Neuronal stem cell (in vitro differentiated cells): ENCODE data around the gene DCHS1.

Experiments used
- DNase-seq: peaks from one replicate; pipeline ENCODE4 v3.0.0-alpha.2; 2013; ENCODE audit warnings: low spot score
- H2AFZ ChIP-seq: one replicate; pipeline ENCODE4 v1.6.1; 2013; ENCODE audit warnings: mild to moderate bottlenecking, low read length, inconsistent platforms
- H2AK5ac ChIP-seq: 2 replicates; pipeline ENCODE4 v1.6.1; 2013; ENCODE audit warnings: low read depth, mild to moderate bottlenecking, inconsistent platforms, low read length, moderate library complexity, mixed read lengths
- H2BK120ac ChIP-seq: 2 replicates; pipeline ENCODE4 v1.6.1; 2013; ENCODE audit warnings: low read depth, mild to moderate bottlenecking, inconsistent platforms, low read length, moderate library complexity, mixed read lengths
- H2BK12ac ChIP-seq: one replicate; pipeline ENCODE4 v1.6.1; 2013; ENCODE audit warnings: low read length, inconsistent platforms
- H2BK15ac ChIP-seq: 2 replicates; pipeline ENCODE4 v1.6.1; 2013; ENCODE audit warnings: mild to moderate bottlenecking, low read length, inconsistent platforms, mixed read lengths
- H2BK5ac ChIP-seq: one replicate; pipeline ENCODE4 v1.6.1; 2013; ENCODE audit warnings: inconsistent platforms, mild to moderate bottlenecking, low read length, moderate library complexity
- H3K14ac ChIP-seq: one replicate; pipeline ENCODE4 v1.6.1; 2013; ENCODE audit warnings: low read length, inconsistent platforms
- H3K18ac ChIP-seq: 2 replicates; pipeline ENCODE4 v1.6.1; 2013; ENCODE audit warnings: low read length, inconsistent platforms
- H3K23ac ChIP-seq: 2 replicates; pipeline ENCODE4 v1.6.1; 2013; ENCODE audit warnings: low read depth, mild to moderate bottlenecking, mixed read lengths, low read length, inconsistent platforms; ENCODE audit not compliant: poor library complexity
- H3K27ac ChIP-seq: replicated peaks from 3 replicates; pipeline ENCODE4 v1.5.1; 2013; ENCODE audit warnings: low read length, inconsistent platforms
- H3K27me3 ChIP-seq, 3 experiments: 2 replicates each; pipeline ENCODE4 v1.6.1; 2013; ENCODE audit warnings: low read length in 3 of 3, mild to moderate bottlenecking in 2 of 3, inconsistent platforms in 1 of 3, low read depth in 1 of 3, mixed read lengths in 1 of 3, moderate library complexity in 1 of 3; ENCODE audit not compliant: control insufficient read depth in 3 of 3, insufficient read depth in 3 of 3
- H3K36me3 ChIP-seq, 2 donors: replicated peaks in 1 of 2; 2 replicates each; pipeline ENCODE4 v1.6.1; 2013; ENCODE audit warnings: low read length in 2 of 2; ENCODE audit not compliant: control insufficient read depth in 2 of 2, insufficient read depth in 2 of 2
- H3K4ac ChIP-seq: 2 replicates; pipeline ENCODE4 v1.6.1; 2013; ENCODE audit warnings: inconsistent platforms, mild to moderate bottlenecking, low read length, moderate library complexity
- H3K4me1 ChIP-seq, 2 donors: 1 replicate in 1 of 2; 2 replicates in 1 of 2; pipeline ENCODE4 v1.6.1; 2013; ENCODE audit warnings: low read length in 2 of 2, low read depth in 1 of 2; ENCODE audit not compliant: control insufficient read depth in 2 of 2, insufficient read depth in 1 of 2
- H3K4me2 ChIP-seq: one replicate; pipeline ENCODE4 v1.6.1; 2013; ENCODE audit warnings: mild to moderate bottlenecking, low read length, inconsistent platforms; ENCODE audit not compliant: insufficient read depth, poor library complexity, severe bottlenecking
- H3K4me3 ChIP-seq, 2 donors: 2 replicates each; pipeline ENCODE4 v1.5.1; 2013; ENCODE audit warnings: low read length in 2 of 2, mild to moderate bottlenecking in 2 of 2, inconsistent platforms in 1 of 2, moderate library complexity in 1 of 2
- H3K79me1 ChIP-seq: one replicate; pipeline ENCODE4 v1.6.1; 2013; ENCODE audit warnings: low read depth, mild to moderate bottlenecking, inconsistent platforms, low read length, moderate library complexity
- H3K9ac ChIP-seq: one replicate; pipeline ENCODE4 v1.6.1; 2013; ENCODE audit warnings: mild to moderate bottlenecking, low read depth, low read length, inconsistent platforms; ENCODE audit not compliant: poor library complexity
- H3K9me3 ChIP-seq, 2 donors: replicated peaks in 1 of 2; 2 replicates each; pipeline versions ENCODE3 to v1.6.1; 2013; ENCODE audit warnings: low read length in 2 of 2, mild to moderate bottlenecking in 2 of 2, inconsistent platforms in 1 of 2, low read depth in 1 of 2, mixed read lengths in 1 of 2, moderate library complexity in 1 of 2; ENCODE audit not compliant: control insufficient read depth in 2 of 2, insufficient read depth in 1 of 2
- H4K8ac ChIP-seq: one replicate; pipeline ENCODE4 v1.6.1; 2013; ENCODE audit warnings: low read depth, mild to moderate bottlenecking, inconsistent platforms, low read length, moderate library complexity
- H4K91ac ChIP-seq: one replicate; pipeline ENCODE4 v1.6.1; 2013; ENCODE audit warnings: low read length, low read depth, mild to moderate bottlenecking, inconsistent platforms; ENCODE audit not compliant: poor library complexity
- WGBS, 2 donors: extraction: QIAGEN DNeasy Blood & Tissue Kit; methylation state at CpG; one replicate each; pipeline ENCODE4 v1.1.7; 2013; ENCODE audit warnings: missing lambda C conversion rate in 2 of 2, mixed read lengths in 1 of 2; ENCODE audit not compliant: insufficient read length in 2 of 2, insufficient replicate concordance in 1 of 2; ENCODE audit errors: extremely low coverage in 2 of 2; 5-methylcytosine and 5-hydroxymethylcytosine counted together

Gene DCHS1

GRCh38 chr11:6656936-6657335 is 1.3 kb upstream of the DCHS1 start:
- DNase-seq: no peak

GRCh38 chr11:6656584-6656915 is 941 bp upstream of the DCHS1 start:
- Histone ChIP-seq H3K23ac (no peak overlapping the region), H3K79me1 (no peaks in the 10 kb centered on the region), H3K14ac (no peak overlapping the region), H3K4me3 (peak overlapping the region in 1 of 2 donors; percentile 68), H2BK5ac (no peak overlapping the region), H2BK15ac (no peak overlapping the region), H2AK5ac (no peak overlapping the region), H3K4me2 (peak overlapping the region; percentile 65), H3K9me3 (no peaks in the 10 kb centered on the region), H3K9ac (no peak overlapping the region), H3K4me1 (peaks cover 8 to 19% of the 10 kb centered on the region in 2 donors), H3K36me3 (peaks cover 0 to 27% of the 10 kb centered on the region in 2 donors), H4K91ac (no peak overlapping the region), H3K18ac (no peak overlapping the region), H3K27ac (no peak overlapping the region), H3K27me3 (peaks cover 0 to 27% (median 3%) of the 10 kb centered on the region in 3 experiments), H2AFZ (peak overlapping the region; percentile 91), H4K8ac (no peak overlapping the region), H2BK120ac (no peak overlapping the region), H3K4ac (no peak overlapping the region), H2BK12ac (no peak overlapping the region)
- WGBS, 2 donors: no CpG with 5 or more reads among the region's 4 CpGs
- DNase-seq: no peak

More at GRCh38 chr11:6656936-6657335, 1.3 kb upstream of the DCHS1 start:
- H2AFZ ChIP-seq: peak overlapping the region; percentile 91
- no peak overlapping the region for H2AK5ac ChIP-seq
- H3K9me3 ChIP-seq: no peaks in the 10 kb centered on the region
- no peak overlapping the region for H3K23ac ChIP-seq
- H4K91ac ChIP-seq: no peak overlapping the region
- H3K79me1 ChIP-seq: no peaks in the 10 kb centered on the region
- H2BK5ac ChIP-seq: no peak overlapping the region
- H3K18ac ChIP-seq: peak overlapping the region; percentile 29
- no peak overlapping the region for H3K4ac ChIP-seq
- no peak overlapping the region for H3K14ac ChIP-seq
- H3K4me1 ChIP-seq: peaks cover 8 to 19% of the 10 kb centered on the region in 2 donors
- no peak overlapping the region for H3K9ac ChIP-seq
- H2BK12ac ChIP-seq: no peak overlapping the region
- peaks cover 0 to 27% (median 3%) of the 10 kb centered on the region in 3 experiments for H3K27me3 ChIP-seq
- no peak overlapping the region for H3K4me3 ChIP-seq
- no peak overlapping the region for H3K4me2 ChIP-seq
- WGBS, 2 donors: no CpG with 5 or more reads among the region's 5 CpGs
- H3K27ac ChIP-seq: no peak overlapping the region
- no peak overlapping the region for H4K8ac ChIP-seq
- H2BK15ac ChIP-seq: no peak overlapping the region
- peaks cover 0 to 23% of the 10 kb centered on the region in 2 donors for H3K36me3 ChIP-seq
- H2BK120ac ChIP-seq: no peak overlapping the region

- Histone ChIP-seq H4K91ac (no peak overlapping the region), H3K36me3 (peaks cover 0 to 39% of the 10 kb centered on the region in 2 donors), H3K9me3 (no peaks in the 10 kb centered on the region), H3K27ac (no peak overlapping the region), H3K79me1 (no peaks in the 10 kb centered on the region), H3K4me2 (peak overlapping the region; percentile 60), H3K4ac (no peak overlapping the region), H3K9ac (peak overlapping the region; percentile 87), H3K4me3 (peak overlapping the region; percentile 84 to 88), H3K4me1 (peaks cover 8 to 19% of the 10 kb centered on the region in 2 donors), H2AFZ (peak overlapping the region; percentile 74), H3K27me3 (peaks cover 0 to 27% (median 3%) of the 10 kb centered on the region in 3 experiments), H3K14ac (no peak overlapping the region), H2AK5ac (peak overlapping the region; percentile 31), H2BK5ac (no peak overlapping the region), H4K8ac (no peak overlapping the region), H2BK15ac (no peak overlapping the region), H2BK12ac (no peak overlapping the region), H2BK120ac (no peak overlapping the region), H3K23ac (no peak overlapping the region), H3K18ac (peak overlapping the region; percentile 78)
- DNase-seq: no peak
- WGBS, 2 donors: no CpG with 5 or more reads among the region's 84 CpGs
These were observed 404 bp downstream of the DCHS1 start for GRCh38 chr11:6655020-6655789.

- Histone ChIP-seq H3K4ac (no peak overlapping the region), H3K14ac (no peak overlapping the region), H3K18ac (no peak overlapping the region), H3K4me1 (peaks cover 8 to 19% of the 10 kb centered on the region in 2 donors), H3K4me2 (no peak overlapping the region), H3K27ac (no peak overlapping the region), H3K36me3 (peaks cover 0 to 46% of the 10 kb centered on the region in 2 donors), H4K91ac (no peak overlapping the region), H3K9ac (no peak overlapping the region), H3K79me1 (no peaks in the 10 kb centered on the region), H4K8ac (no peak overlapping the region), H3K27me3 (peaks cover 0 to 27% (median 3%) of the 10 kb centered on the region in 3 experiments), H2BK15ac (no peak overlapping the region), H3K9me3 (no peaks in the 10 kb centered on the region), H3K4me3 (peak overlapping the region; percentile 84 to 88), H2BK12ac (no peak overlapping the region), H2AFZ (peak overlapping the region; percentile 74), H2BK120ac (no peak overlapping the region), H2BK5ac (no peak overlapping the region), H2AK5ac (peak overlapping the region; percentile 31), H3K23ac (no peak overlapping the region)
- no peak for DNase-seq
- no CpG with 5 or more reads among the region's 9 CpGs for WGBS, 2 donors
These were observed 1.2 kb downstream of the DCHS1 start for GRCh38 chr11:6654281-6655019.
